ENCODE results near the gene APOM. TPM values are rescaled to one million over a fixed set of nuclear protein-coding genes. Genes with fewer than 3 reads are reported as not detected.

APOM gene
- total RNA-seq, 4 donors from 2014 or later, result 0.62 to 7.4 (median 3.2) TPM

DNA sequence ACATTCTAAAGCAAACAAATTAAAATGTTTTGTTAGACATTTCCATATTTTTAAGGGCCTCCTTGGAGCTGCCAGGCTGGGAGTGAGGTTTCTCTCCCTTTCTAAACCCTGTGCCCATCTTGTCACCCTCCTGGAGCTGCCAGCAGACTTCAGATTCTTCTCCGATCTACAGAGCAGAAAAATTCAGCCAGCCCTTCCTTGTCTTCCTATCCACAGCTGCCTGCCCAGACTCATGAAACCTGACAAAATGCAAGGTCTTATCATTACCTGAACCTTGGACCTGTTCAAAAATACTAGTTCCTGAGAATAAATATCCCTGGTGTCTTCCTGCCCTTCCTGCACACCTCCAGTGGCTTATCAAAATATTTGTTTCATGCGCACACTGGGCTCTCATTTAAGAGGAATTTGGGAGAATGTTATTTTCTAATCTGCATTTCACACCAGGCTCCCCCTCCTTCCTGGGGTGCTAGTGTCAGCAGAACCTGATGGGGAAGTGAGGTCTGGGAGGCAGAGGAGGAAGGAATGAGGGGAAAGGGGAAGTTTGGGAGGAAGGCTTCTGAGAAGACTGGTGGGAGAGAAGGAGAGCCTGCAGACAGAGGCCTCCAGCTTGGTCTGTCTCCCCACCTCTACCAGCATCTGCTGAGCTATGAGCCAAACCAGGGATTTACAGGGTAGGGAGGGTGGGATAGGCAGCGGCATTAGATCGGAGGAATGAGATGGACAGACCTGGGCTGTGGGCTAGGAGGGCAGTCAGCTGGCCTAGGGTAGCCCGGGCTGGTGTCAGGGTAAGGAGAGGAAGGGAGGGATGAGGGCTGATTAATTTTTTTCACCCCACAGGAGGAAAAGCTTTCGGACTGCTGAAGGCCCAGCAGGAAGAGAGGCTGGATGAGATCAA, 40.8 kb upstream of the APOM start, which contains the start of gene AIF1:
Gene AIF1 (plus strand): TSS at position 551 of the 895 bp plus-strand sequence. CDS start 96 bp downstream, at position 647.
- Histone ChIP-seq H3K27me3 (no peaks in the 10 kb centered on the region), H3K4me3 (peak within 1 kb of the TSS in 1 of 2 donors; percentile 28), H3K36me3 (no peaks in the 10 kb centered on the region), H3K9me3 (no peaks in the 10 kb centered on the region), H3K27ac (peak within 1 kb of the TSS in 1 of 4 donors; percentile 44), H3K4me1 (peaks cover 0 to 4% (median 0%) of the 10 kb centered on the region in 3 donors)
- TF ChIP-seq POLR2A (IDR thresholded peaks at IDR 0.05) (no peak), POLR2AphosphoS5 (IDR thresholded peaks at IDR 0.05) (no peak), EP300 (IDR thresholded peaks at IDR 0.05) (no peak)
- TF ChIP-seq, protein P1, sequence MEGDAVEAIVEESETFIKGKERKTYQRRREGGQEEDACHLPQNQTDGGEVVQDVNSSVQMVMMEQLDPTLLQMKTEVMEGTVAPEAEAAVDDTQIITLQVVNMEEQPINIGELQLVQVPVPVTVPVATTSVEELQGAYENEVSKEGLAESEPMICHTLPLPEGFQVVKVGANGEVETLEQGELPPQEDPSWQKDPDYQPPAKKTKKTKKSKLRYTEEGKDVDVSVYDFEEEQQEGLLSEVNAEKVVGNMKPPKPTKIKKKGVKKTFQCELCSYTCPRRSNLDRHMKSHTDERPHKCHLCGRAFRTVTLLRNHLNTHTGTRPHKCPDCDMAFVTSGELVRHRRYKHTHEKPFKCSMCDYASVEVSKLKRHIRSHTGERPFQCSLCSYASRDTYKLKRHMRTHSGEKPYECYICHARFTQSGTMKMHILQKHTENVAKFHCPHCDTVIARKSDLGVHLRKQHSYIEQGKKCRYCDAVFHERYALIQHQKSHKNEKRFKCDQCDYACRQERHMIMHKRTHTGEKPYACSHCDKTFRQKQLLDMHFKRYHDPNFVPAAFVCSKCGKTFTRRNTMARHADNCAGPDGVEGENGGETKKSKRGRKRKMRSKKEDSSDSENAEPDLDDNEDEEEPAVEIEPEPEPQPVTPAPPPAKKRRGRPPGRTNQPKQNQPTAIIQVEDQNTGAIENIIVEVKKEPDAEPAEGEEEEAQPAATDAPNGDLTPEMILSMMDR (IDR thresholded peaks at IDR 0.05), result no peak
- WGBS, 2 donors (ENCODE audit: low coverage in 1 of 2), result 51 to 63% methylated on average over 3 to 5 of the region's 6 CpGs
- ATAC-seq, result no peak

DNA sequence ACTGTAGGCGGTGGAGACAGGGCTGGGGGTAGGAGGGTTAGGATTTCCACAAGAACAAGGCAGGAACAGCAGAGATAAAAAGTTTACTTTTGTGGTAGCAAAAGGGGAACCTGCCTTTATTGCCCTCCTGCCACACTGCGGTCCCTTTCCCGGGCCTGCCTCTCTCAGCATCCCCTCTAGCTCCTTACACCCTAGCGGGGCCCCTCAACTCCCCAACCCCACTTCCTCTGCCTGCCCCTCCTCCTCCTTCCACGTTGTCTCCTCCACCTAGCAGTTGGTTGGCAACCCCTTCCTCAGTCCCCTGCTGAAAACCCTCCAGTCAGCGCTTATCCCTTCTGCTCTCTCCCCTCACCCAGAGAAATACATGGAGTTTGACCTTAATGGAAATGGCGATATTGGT, 39.9 kb upstream of the APOM start:
- no peak for ATAC-seq
- peak overlapping the region in 1 of 4 donors; percentile 44 for H3K27ac ChIP-seq
- peaks cover 0 to 4% (median 0%) of the 10 kb centered on the region in 3 donors for H3K4me1 ChIP-seq
- no peaks in the 10 kb centered on the region for H3K27me3 ChIP-seq
- no peaks in the 10 kb centered on the region for H3K9me3 ChIP-seq
- no peaks in the 10 kb centered on the region for H3K36me3 ChIP-seq
- 47 to 55% methylated on average over 4 to 5 of the region's 7 CpGs for WGBS, 2 donors (ENCODE audit: low coverage in 1 of 2)
- H3K4me3 ChIP-seq, result peak overlapping the region in 1 of 2 donors; percentile 28
- TF ChIP-seq POLR2A (IDR thresholded peaks at IDR 0.05) (no peak), POLR2AphosphoS5 (IDR thresholded peaks at IDR 0.05) (no peak), EP300 (IDR thresholded peaks at IDR 0.05) (no peak)
- TF ChIP-seq, protein P1 (IDR thresholded peaks at IDR 0.05), result no peak

DNA sequence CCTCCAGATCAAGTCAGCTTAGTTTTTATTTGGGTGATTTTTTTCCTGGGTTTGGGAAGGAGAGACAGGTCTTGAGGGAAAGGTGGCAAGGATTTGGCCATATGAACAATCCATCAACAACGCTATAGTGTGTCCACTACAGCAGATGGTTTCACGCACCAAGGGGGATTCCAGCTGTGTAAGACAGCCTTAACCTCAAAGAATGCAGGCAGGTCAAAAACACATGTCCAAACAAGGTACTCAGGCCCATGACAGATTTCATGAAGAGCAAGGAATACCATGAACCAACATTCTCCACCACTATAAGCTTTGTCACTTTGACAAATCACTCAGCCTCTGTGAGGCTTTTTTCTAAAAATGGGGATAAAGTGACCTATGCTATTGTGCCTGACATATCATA, 38.7 kb upstream of the APOM start:
- H3K4me1 ChIP-seq, result peaks cover 0 to 12% (median 5%) of the 10 kb centered on the region in 3 donors
- no peaks in the 10 kb centered on the region for H3K27me3 ChIP-seq
- 81 to 100% methylated on average over 1 to 2 of the region's 2 CpGs for WGBS, 2 donors (ENCODE audit: low coverage in 1 of 2)
- TF ChIP-seq POLR2A (IDR thresholded peaks at IDR 0.05) (no peak), EP300 (IDR thresholded peaks at IDR 0.05) (no peak), POLR2AphosphoS5 (IDR thresholded peaks at IDR 0.05) (no peak)
- TF ChIP-seq, protein P1 (IDR thresholded peaks at IDR 0.05), result no peak
- no peak overlapping the region for H3K27ac ChIP-seq
- H3K36me3 ChIP-seq, result no peaks in the 10 kb centered on the region
- no peak overlapping the region for H3K4me3 ChIP-seq
- ATAC-seq, result no peak
- H3K9me3 ChIP-seq, result no peaks in the 10 kb centered on the region

DNA sequence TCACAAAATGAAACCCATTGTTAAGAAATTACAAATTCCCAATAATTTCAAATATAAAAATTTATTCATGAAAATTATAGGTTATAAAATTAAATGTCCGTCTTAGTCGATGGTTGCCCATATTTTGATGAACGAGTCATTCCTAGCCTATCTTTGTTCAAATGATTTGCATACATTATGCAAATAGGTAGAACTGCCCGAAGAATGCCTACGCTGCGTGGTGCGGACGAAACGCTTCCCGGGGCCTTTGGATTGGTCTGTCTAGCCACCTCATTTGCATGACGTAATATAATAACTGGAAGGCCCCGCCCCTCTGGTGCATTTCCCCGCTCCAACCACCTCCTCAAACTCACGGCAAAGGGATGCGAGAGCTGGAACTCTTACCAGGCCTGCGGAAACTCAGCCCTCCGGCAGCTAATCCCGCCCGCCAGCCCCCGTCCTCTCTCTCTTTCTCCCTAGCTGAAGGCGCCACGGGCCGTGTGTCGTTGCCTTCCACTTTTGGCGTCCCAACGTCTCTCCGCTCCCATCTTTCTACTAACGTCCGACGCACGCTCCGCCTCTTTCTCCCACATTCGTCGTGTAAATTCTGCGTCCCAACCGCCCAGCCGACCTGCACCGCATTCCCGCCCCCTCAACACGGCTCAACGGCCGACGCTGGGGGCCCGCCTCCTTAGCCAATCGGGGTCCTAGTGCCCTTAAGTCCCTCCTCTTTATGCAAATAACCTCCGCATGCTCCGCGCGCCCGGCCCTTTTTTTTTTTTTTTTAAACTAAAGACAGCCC, 35.7 kb upstream of the APOM start:
- Histone ChIP-seq H3K27me3 (no peaks in the 10 kb centered on the region), H3K9me3 (no peaks in the 10 kb centered on the region), H3K4me3 (peak overlapping the region; percentile 38 to 85), H3K27ac (peak overlapping the region; percentile 82 to 98 (median 94)), H3K4me1 (peaks cover 0 to 25% (median 8%) of the 10 kb centered on the region in 3 donors), H3K36me3 (peaks cover 0 to 25% of the 10 kb centered on the region in 2 donors)
- peak; percentile 94 for ATAC-seq
- 1% methylated on average over 32 to 46 of the region's 50 CpGs for WGBS, 2 donors (ENCODE audit: low coverage in 1 of 2)
- TF ChIP-seq EP300 (IDR thresholded peaks at IDR 0.05) (no peak), POLR2AphosphoS5 (IDR thresholded peaks at IDR 0.05) (peak; percentile 83), POLR2A (IDR thresholded peaks at IDR 0.05) (peak; percentile 72 to 74)
- TF ChIP-seq, protein P1 (IDR thresholded peaks at IDR 0.05), result peak in 1 of 4 experiments; percentile 21

All from gastroesophageal sphincter (tissue), 4 donors.